ENCODE results near the gene ERC1.

- no peak for TF ChIP-seq EZH2 (IDR thresholded peaks at IDR 0.05; ENCODE audit: borderline replicate concordance, low read length)
- no peak for TF ChIP-seq CTCF (IDR thresholded peaks at IDR 0.05; ENCODE audit: low read length)
Measured at GRCh38 chr12:1077036-1077803, 86.2 kb downstream of the ERC1 start.

Measured in OCI-LY1 (cell line).